IMR-90 (cell line): Measurements from ENCODE around the gene ETFA. TPM values are rescaled to one million over a fixed set of nuclear protein-coding genes. Genes with fewer than 3 reads are reported as not detected.

Experiments used
- ATAC-seq: fragments of 200-7000 bp; cut with Tn5 transposase; 2 replicates; pipeline ENCODE4 v1.9.1; 2020; ENCODE audit warnings: low read depth, mild to moderate bottlenecking, moderate library complexity
- BruUV-seq: library from RNA; stranded (reverse); fragments of 400-500 nt; replicated peaks from 2 replicates; lab custom pipeline; 2021; lab: Mats Ljungman, UMichigan
- CTCF ChIA-PET: fragments of 300-600 bp; formaldehyde crosslinking; extraction: SDS; loops from one replicate; lab custom pipeline; 2021; ENCODE audit warnings: antibody characterized with exemption; lab: Yijun Ruan, JAX
- POLR2A ChIA-PET: fragments of 300-600 bp; sonication (Branson Sonifier 250); formaldehyde crosslinking; loops from one replicate; lab custom pipeline; 2022; ENCODE audit warnings: antibody characterized with exemption; ENCODE audit not compliant: unreplicated experiment; lab: Charles Lee
- DNase-seq: peaks from one replicate; pipeline ENCODE4 v3.0.0; 2013
- H2AFZ ChIP-seq: replicated peaks from 2 replicates; pipeline ENCODE3; 2013; ENCODE audit warnings: low read length, mild to moderate bottlenecking; ENCODE audit not compliant: poor library complexity
- H2AK5ac ChIP-seq: 2 replicates; pipeline ENCODE4 v1.6.1; 2013; ENCODE audit warnings: low read depth, low read length, inconsistent platforms
- H2AK9ac ChIP-seq: replicated peaks from 2 replicates; pipeline ENCODE3; 2013; ENCODE audit warnings: mild to moderate bottlenecking, low read depth, low read length, moderate library complexity; ENCODE audit not compliant: poor library complexity
- H2BK120ac ChIP-seq: 2 replicates; pipeline ENCODE4 v1.6.1; 2013; ENCODE audit warnings: low read depth, low read length, inconsistent platforms
- H2BK15ac ChIP-seq: 3 replicates; pipeline ENCODE4 v1.6.1; 2013; ENCODE audit warnings: low read depth, low read length, inconsistent platforms
- H2BK20ac ChIP-seq: 2 replicates; pipeline ENCODE4 v1.6.1; 2013; ENCODE audit warnings: low read depth, mild to moderate bottlenecking, inconsistent platforms, low read length, moderate library complexity
- H2BK5ac ChIP-seq: 2 replicates; pipeline ENCODE4 v1.6.1; 2013; ENCODE audit warnings: mild to moderate bottlenecking, low read depth, low read length, inconsistent platforms; ENCODE audit not compliant: poor library complexity, severe bottlenecking
- H3K14ac ChIP-seq: replicated peaks from 2 replicates; pipeline ENCODE4 v1.6.1; 2013; ENCODE audit warnings: low read depth, low read length, inconsistent platforms
- H3K18ac ChIP-seq: 2 replicates; pipeline ENCODE4 v1.6.1; 2013; ENCODE audit warnings: low read depth, low read length, control low read depth
- H3K23ac ChIP-seq: 2 replicates; pipeline ENCODE4 v1.6.1; 2013; ENCODE audit warnings: low read depth, low read length, inconsistent platforms
- H3K27ac ChIP-seq: 2 replicates; pipeline ENCODE4 v1.5.1; 2013; ENCODE audit warnings: mild to moderate bottlenecking, control low read depth, low read length; ENCODE audit not compliant: insufficient read depth
- H3K27me3 ChIP-seq: 2 replicates; pipeline ENCODE4 v1.6.1; 2013; ENCODE audit warnings: low read length; ENCODE audit not compliant: control insufficient read depth, insufficient read depth
- H3K36me3 ChIP-seq: 2 replicates; pipeline ENCODE4 v1.6.1; 2013; ENCODE audit warnings: low read length, mixed read lengths; ENCODE audit not compliant: control insufficient read depth, insufficient read depth
- H3K4ac ChIP-seq: 2 replicates; pipeline ENCODE4 v1.6.1; 2013; ENCODE audit warnings: low read depth, low read length, inconsistent platforms
- H3K4me1 ChIP-seq: 2 replicates; pipeline ENCODE4 v1.6.1; 2013; ENCODE audit warnings: low read length, mixed read lengths; ENCODE audit not compliant: control insufficient read depth, insufficient read depth
- H3K4me2 ChIP-seq: 2 replicates; pipeline ENCODE4 v1.6.1; 2013; ENCODE audit warnings: low read depth, mild to moderate bottlenecking, control low read depth, low read length, moderate library complexity
- H3K4me3 ChIP-seq: 2 replicates; pipeline ENCODE4 v1.5.1; 2013; ENCODE audit warnings: low read depth, mild to moderate bottlenecking, control low read depth, low read length, moderate library complexity; ENCODE audit not compliant: insufficient read depth
- H3K56ac ChIP-seq: 2 replicates; pipeline ENCODE4 v1.6.1; 2013; ENCODE audit warnings: low read length, inconsistent platforms; ENCODE audit not compliant: insufficient read depth; ENCODE audit errors: extremely low read depth
- H3K79me1 ChIP-seq, 2 experiments: 2 replicates each; pipeline ENCODE4 v1.6.1; 2013; ENCODE audit warnings: low read length in 2 of 2, inconsistent platforms in 1 of 2, low read depth in 1 of 2
- H3K9ac ChIP-seq: 2 replicates; pipeline ENCODE4 v1.6.1; 2013; ENCODE audit warnings: low read depth, low read length, control low read depth
- H3K9me1 ChIP-seq: 2 replicates; pipeline ENCODE4 v1.6.1; 2013; ENCODE audit warnings: low read length, inconsistent platforms; ENCODE audit not compliant: insufficient read depth
- H3K9me3 ChIP-seq: 2 replicates; pipeline ENCODE4 v1.6.1; 2013; ENCODE audit warnings: low read length; ENCODE audit not compliant: control insufficient read depth, insufficient read depth
- H4K20me1 ChIP-seq: 2 replicates; pipeline ENCODE4 v1.6.1; 2013; ENCODE audit warnings: low read length, inconsistent platforms; ENCODE audit not compliant: insufficient read depth
- H4K5ac ChIP-seq: 2 replicates; pipeline ENCODE4 v1.6.1; 2013; ENCODE audit warnings: mild to moderate bottlenecking, low read depth, low read length, control low read depth
- H4K8ac ChIP-seq, 2 experiments: 2 replicates each; pipeline ENCODE4 v1.6.1; 2013; ENCODE audit warnings: low read depth in 2 of 2, low read length in 2 of 2, control low read depth in 1 of 2, inconsistent platforms in 1 of 2
- H4K91ac ChIP-seq: 2 replicates; pipeline ENCODE4 v1.6.1; 2013; ENCODE audit warnings: low read depth, low read length, inconsistent platforms; ENCODE audit not compliant: insufficient read depth
- BHLHE40 ChIP-seq: fragments of 150-350 bp; IDR thresholded peaks from 2 replicates; pipeline ENCODE4 v1.6.1; 2016; ENCODE audit warnings: mild to moderate bottlenecking, low read depth, low read length
- CHD1 ChIP-seq: IDR thresholded peaks from 2 replicates; pipeline ENCODE4 v1.6.1; 2012; ENCODE audit warnings: low read depth, low read length, improper control_type of control experiment
- CTCF ChIP-seq: conservative IDR thresholded peaks from 2 replicates; pipeline ENCODE4 v1.5.1; 2012; ENCODE audit warnings: mild to moderate bottlenecking, low read depth, low read length, improper control_type of control experiment
- FOS ChIP-seq: fragments of 150-350 bp; IDR thresholded peaks from 2 replicates; pipeline ENCODE4 v1.6.1; 2016; ENCODE audit warnings: low read depth, low read length
- MAFK ChIP-seq: IDR thresholded peaks from 2 replicates; pipeline ENCODE4 v1.6.1; 2012; ENCODE audit warnings: low read depth, low read length, improper control_type of control experiment
- MAZ ChIP-seq: IDR thresholded peaks from 2 replicates; pipeline ENCODE4 v1.6.1; 2012; ENCODE audit warnings: low read depth, mild to moderate bottlenecking, low read length, improper control_type of control experiment, moderate library complexity, borderline replicate concordance
- NFE2L2 ChIP-seq: fragments of 150-350 bp; IDR thresholded peaks from 2 replicates; pipeline ENCODE4 v1.6.1; 2016; ENCODE audit warnings: low read depth, mild to moderate bottlenecking, low read length
- POLR2A ChIP-seq: IDR thresholded peaks from 2 replicates; pipeline ENCODE4 v1.6.1; 2012; ENCODE audit warnings: mild to moderate bottlenecking, low read depth, low read length
- RCOR1 ChIP-seq: IDR thresholded peaks from 2 replicates; pipeline ENCODE4 v1.6.1; 2012; ENCODE audit warnings: mild to moderate bottlenecking, low read length, improper control_type of control experiment; ENCODE audit not compliant: insufficient replicate concordance
- RFX5 ChIP-seq: IDR thresholded peaks from 2 replicates; pipeline ENCODE4 v1.8.0; 2012; ENCODE audit warnings: low read depth, mild to moderate bottlenecking, low read length, moderate library complexity
- SMC3 ChIP-seq: fragments of 150-350 bp; IDR thresholded peaks from 2 replicates; pipeline ENCODE4 v1.6.1; 2016; ENCODE audit warnings: low read depth, mild to moderate bottlenecking, antibody characterized with exemption, low read length, moderate library complexity
- USF2 ChIP-seq: fragments of 150-350 bp; IDR thresholded peaks from 2 replicates; pipeline ENCODE4 v1.6.1; 2017; ENCODE audit warnings: mild to moderate bottlenecking, antibody characterized with exemption, low read length, low read depth
- WGBS, 2 experiments: methylation state at CpG; one replicate each; pipeline versions ENCODE4 v1.1.5 to v1.1.7; 2013; ENCODE audit warnings: missing lambda C conversion rate in 2 of 2; ENCODE audit not compliant: insufficient read length in 1 of 2; ENCODE audit errors: extremely low coverage in 2 of 2; 5-methylcytosine and 5-hydroxymethylcytosine counted together
- dilution Hi-C: fragments of 300-500 bp; cut with HindIII; formaldehyde crosslinking; loops from one replicate; pipeline ENCODE4 v1.14.3; 2018; ENCODE audit warnings: low sequenced_read_pairs; ENCODE audit not compliant: unreplicated experiment
- in situ Hi-C: fragments of 300-500 bp; cut with MboI; formaldehyde crosslinking; loops from 3 replicates; pipeline ENCODE4 v1.14.3; 2019; ENCODE audit warnings: low sequenced_read_pairs, inconsistent platforms, mixed read lengths
- intact Hi-C: fragments of 100-400 bp; cut with micrococcal nuclease; formaldehyde crosslinking; loops from 2 replicates; pipeline ENCODE4 v1.10.0; 2022
- polyA plus RNA-seq, 3 experiments: library from polyadenylated mRNA; depleted of rRNA; stranded (reverse); fragments of >200 nt; gene quantifications; 2 replicates each; pipeline ENCODE4 v1.2.3, GENCODE V29; 2012; ENCODE audit warnings: low replicate concordance in 1 of 3
- total RNA-seq: library from RNA; depleted of rRNA; stranded (reverse); fragments of >200 nt; gene quantifications from 2 replicates; pipeline ENCODE4 v1.2.3, GENCODE V29; 2012

The ETFA gene
- total and polyA plus RNA-seq, 2 of the 4 experiments (the other 2 are of a cell fraction): 115 to 172 TPM

GRCh38 chr15:76345583-76345879 is 34.3 kb upstream of the ETFA start:
- Histone ChIP-seq H3K4me1 (peaks cover 4% of the 10 kb centered on the region), H3K36me3 (peaks cover 14% of the 10 kb centered on the region), H3K14ac (no peak overlapping the region; the same call in 1 of the 2 replicates), H3K9me3 (peaks cover 3% of the 10 kb centered on the region; the same call in 1 of the 2 replicates), H3K23ac (0 out of 2 replicates have a peak overlapping the region, but pooled peaks have one; percentile 16), H3K27ac (no peak overlapping the region), H4K20me1 (peaks cover 6% of the 10 kb centered on the region; the same call in 1 of the 2 replicates), H2BK5ac (no peak overlapping the region), H2BK120ac (no peak overlapping the region), H3K56ac (no peak overlapping the region), H3K27me3 (peaks cover 18% of the 10 kb centered on the region), H2AK9ac (no peak overlapping the region), H3K9ac (no peak overlapping the region), H2AFZ (peak overlapping the region; percentile 78), H3K4me3 (no peak overlapping the region), H3K79me1 (0 out of 4 replicates have a peak, but pooled peaks cover 0 to 2% of the 10 kb centered on the region in 2 experiments), H2AK5ac (peak overlapping the region; percentile 51; the same call in 1 of the 2 replicates), H3K18ac (no peak overlapping the region), H4K8ac (no peak overlapping the region), H3K4me2 (no peak overlapping the region; the same call in 1 of the 2 replicates), H3K9me1 (no peaks in the 10 kb centered on the region; the same call in 1 of the 2 replicates), H2BK15ac (no peak overlapping the region), H2BK20ac (no peak overlapping the region), H4K91ac (no peak overlapping the region), H3K4ac (no peak overlapping the region), H4K5ac (no peak overlapping the region)
- no TSS peak for BruUV-seq
- WGBS, 2 experiments: no CpG with 5 or more reads among the region's 7 CpGs
- dilution Hi-C loops: no loop called here
- ChIA-PET POLR2A (no interaction called here), CTCF (interaction anchor here (0.6 kb wide), 1 partner anchor 452 kb away, joined by 4 read pairs; no protein-coding TSS in a partner anchor)
- intact Hi-C loops: loop anchor here (5.0 to 10.0 kb wide), 2 partner anchors 229 to 522 kb away; no protein-coding TSS in a partner anchor
- TF ChIP-seq CTCF (no peak), NFE2L2 (no peak), MAFK (no peak), MAZ (no peak), POLR2A (no peak), FOS (no peak), SMC3 (no peak), RCOR1 (no peak), USF2 (no peak), CHD1 (no peak), RFX5 (no peak), BHLHE40 (no peak)
- no peak for ATAC-seq
- no peak for DNase-seq
- in situ Hi-C loops: no loop called here
